GM19455 (cell line): ENCODE results near the gene RASEF.

ENCODE experiments used
- ATAC-seq: cut with Tn5 transposase; IDR thresholded peaks from one replicate; pipeline ENCODE4 v1.9.1; 2021; ENCODE audit not compliant: unreplicated experiment

The RASEF gene

GRCh38 chr9:83013867-83014605, 48.9 kb downstream of the RASEF start:
- no peak for ATAC-seq

- ATAC-seq: no peak
Measured at GRCh38 chr9:83012922-83013838, 49.8 kb downstream of the RASEF start.

GRCh38 chr9:83012168-83012921, 50.6 kb downstream of the RASEF start:
- no peak for ATAC-seq

GRCh38 chr9:83011611-83012010, 51.3 kb downstream of the RASEF start:
- no peak for ATAC-seq

- ATAC-seq: no peak
Measured at GRCh38 chr9:83007521-83008300, 55.2 kb downstream of the RASEF start.

GRCh38 chr9:83006378-83006777, 56.6 kb downstream of the RASEF start:
- ATAC-seq: no peak

- ATAC-seq: no peak
Measured at GRCh38 chr9:83005963-83006362, 57.0 kb downstream of the RASEF start.

- ATAC-seq: no peak
Measured at GRCh38 chr9:83005361-83005760, 57.6 kb downstream of the RASEF start.

GRCh38 chr9:83002329-83002728, 60.6 kb downstream of the RASEF start:
- no peak for ATAC-seq

GRCh38 chr9:83000765-83001164, 62.2 kb downstream of the RASEF start:
- ATAC-seq: no peak

GRCh38 chr9:82998409-82998808, 64.5 kb downstream of the RASEF start:
- no peak for ATAC-seq

GRCh38 chr9:82997476-82998140, 65.3 kb downstream of the RASEF start:
- no peak for ATAC-seq

GRCh38 chr9:82996941-82997340, 66.0 kb downstream of the RASEF start:
- ATAC-seq: no peak

- no peak for ATAC-seq
Measured at GRCh38 chr9:82993856-82994605, 68.9 kb downstream of the RASEF start.

GRCh38 chr9:82991671-82992070, 71.3 kb downstream of the RASEF start:
- ATAC-seq: no peak

GRCh38 chr9:82989929-82990328, 73.0 kb downstream of the RASEF start:
- no peak for ATAC-seq

- no peak for ATAC-seq
Measured at GRCh38 chr9:82988488-82988887, 74.5 kb downstream of the RASEF start.

GRCh38 chr9:82987370-82988189, 75.4 kb downstream of the RASEF start:
- ATAC-seq: no peak

GRCh38 chr9:82981552-82981951, 81.4 kb downstream of the RASEF start:
- no peak for ATAC-seq
